GM10248 (cell line): Measurements from ENCODE around the gene FGD3.

Source experiments
- CTCF ChIA-PET: fragments of 300-600 bp; sonication (Branson Sonifier 250); formaldehyde crosslinking; extraction: SDS; loops from one replicate; lab custom pipeline; 2021; ENCODE audit warnings: antibody characterized with exemption; lab: Yijun Ruan, JAX
- POLR2A ChIA-PET: fragments of 350-650 bp; sonication (Branson Sonifier 250); formaldehyde crosslinking; extraction: SDS; loops from one replicate; lab custom pipeline; 2020; ENCODE audit warnings: antibody characterized with exemption; lab: Yijun Ruan, JAX
- DNase-seq: peaks from one replicate; pipeline ENCODE4 v3.0.0; 2012; ENCODE audit errors: extremely low spot score
- CTCF ChIP-seq: IDR thresholded peaks from 2 replicates; pipeline ENCODE4 v1.5.1; 2012; ENCODE audit warnings: mild to moderate bottlenecking, low read depth; ENCODE audit errors: extremely low read depth, missing control alignments, control extremely low read depth

Gene FGD3

GRCh38 chr9:92963831-92964606, 16.7 kb downstream of the FGD3 start:
- DNase-seq: peak; percentile 77
- no peak for TF ChIP-seq CTCF
- CTCF ChIA-PET: interaction anchor here (1.7 to 1.8 kb wide), 2 partner anchors 9 to 10 kb away, joined by 3 to 5 read pairs; no protein-coding TSS in a partner anchor
- POLR2A ChIA-PET: no interaction called here

- no peak for DNase-seq
- CTCF ChIA-PET: interaction anchor here (0.7 to 1.8 kb wide), 3 partner anchors 9 to 11 kb away, joined by 3 to 5 read pairs (median 3); no protein-coding TSS in a partner anchor
- no peak for TF ChIP-seq CTCF
- POLR2A ChIA-PET: interaction anchor here (0.5 kb wide), 1 partner anchor 9 kb away, joined by 10 read pairs; no protein-coding TSS in a partner anchor
Observed at GRCh38 chr9:92964607-92965060, 17.3 kb downstream of the FGD3 start.

GRCh38 chr9:92965061-92965758, 17.9 kb downstream of the FGD3 start:
- CTCF ChIA-PET: interaction anchor here (0.7 to 1.4 kb wide), 3 partner anchors 7 to 39 kb away, joined by 3 to 4 read pairs (median 4); no protein-coding TSS in a partner anchor
- POLR2A ChIA-PET: interaction anchor here (0.5 kb wide), 1 partner anchor 8 kb away, joined by 10 read pairs; no protein-coding TSS in a partner anchor
- TF ChIP-seq CTCF: no peak
- no peak for DNase-seq

GRCh38 chr9:92965759-92966517, 18.6 kb downstream of the FGD3 start:
- POLR2A ChIA-PET: no interaction called here
- DNase-seq: no peak
- TF ChIP-seq CTCF: no peak
- CTCF ChIA-PET: interaction anchor here (0.9 to 1.4 kb wide), 3 partner anchors 8 to 143 kb away, joined by 3 to 4 read pairs (median 4); no protein-coding TSS in a partner anchor

GRCh38 chr9:92966518-92966800, 19.1 kb downstream of the FGD3 start:
- TF ChIP-seq CTCF: no peak
- POLR2A ChIA-PET: no interaction called here
- DNase-seq: no peak
- CTCF ChIA-PET: interaction anchor here (0.9 to 1.4 kb wide), 2 partner anchors 9 to 143 kb away, joined by 3 to 4 read pairs; no protein-coding TSS in a partner anchor

- ChIA-PET POLR2A (no interaction called here), CTCF (no interaction called here)
- DNase-seq: no peak
- TF ChIP-seq CTCF: no peak
Observed at GRCh38 chr9:92968081-92968480, 20.8 kb downstream of the FGD3 start.
